AG08395 (cell line): ENCODE measurements around the gene FBLN5.
"Not testable (repeated sequence)": the region's sequence is repeated elsewhere in the genome, so short reads cannot be mapped to it uniquely, and the experiment has no call there.

Experiments
- DNase-seq: peaks from one replicate; pipeline ENCODE4 v3.0.0; 2012; ENCODE audit warnings: mixed read lengths, low spot score

Gene FBLN5

DNA sequence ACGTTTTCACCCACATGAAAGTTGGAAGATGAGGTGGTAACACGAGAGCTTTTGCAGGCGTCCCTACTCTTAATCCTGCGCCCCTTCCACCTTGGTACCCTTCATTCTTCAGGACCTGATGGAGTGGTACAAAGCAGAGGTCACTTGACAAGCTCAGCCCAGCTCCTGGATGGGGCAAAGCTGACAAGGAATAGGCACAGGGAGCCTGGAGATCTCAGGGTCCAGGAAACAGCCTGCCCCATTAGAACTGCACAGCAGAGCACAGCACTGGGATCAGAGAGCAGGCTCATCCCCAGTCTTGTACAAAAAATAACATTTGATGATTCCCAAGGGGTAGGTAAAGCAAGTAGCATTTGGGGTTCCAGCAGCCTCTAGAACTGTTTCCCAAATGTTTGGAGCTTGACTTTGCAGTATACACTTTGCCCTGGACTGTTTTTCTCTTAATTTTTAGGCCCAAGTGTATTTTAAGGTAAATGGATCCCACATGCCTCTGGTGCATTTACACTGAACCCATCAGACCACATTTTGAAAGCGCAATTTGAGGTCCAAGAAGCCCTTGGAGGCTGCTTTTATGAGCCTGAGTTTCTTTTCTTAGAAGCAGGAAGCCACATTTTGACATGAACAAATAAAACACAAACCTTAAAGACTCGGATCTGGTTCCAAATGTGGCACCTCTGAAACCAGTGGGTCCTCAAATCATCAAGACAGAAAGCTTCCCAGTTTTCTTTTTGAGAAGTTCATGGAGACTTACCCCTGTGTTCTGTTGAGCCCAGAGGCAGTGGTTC lies 80.8 kb downstream of the FBLN5 start:
- no peak for DNase-seq

DNA sequence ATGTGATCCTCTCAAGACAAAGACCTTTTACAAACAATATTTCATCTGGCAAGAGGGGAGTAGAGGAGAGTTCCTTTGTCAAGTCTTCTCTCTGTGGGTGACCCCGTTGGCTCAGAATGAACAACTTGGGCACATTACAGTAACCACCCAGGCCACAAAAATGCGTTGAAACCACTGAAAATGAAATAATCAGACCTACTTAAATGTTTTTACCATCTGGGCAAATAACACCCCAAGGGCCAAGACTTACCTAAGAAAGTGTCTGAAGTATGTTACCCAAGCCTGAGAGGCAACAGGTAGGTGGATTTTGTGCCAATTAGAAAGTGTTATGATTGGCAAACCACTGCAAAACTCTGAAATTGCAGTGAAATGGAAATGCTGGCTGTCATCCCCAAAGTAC lies 81.4 kb downstream of the FBLN5 start:
- DNase-seq = peak; percentile 27

DNA sequence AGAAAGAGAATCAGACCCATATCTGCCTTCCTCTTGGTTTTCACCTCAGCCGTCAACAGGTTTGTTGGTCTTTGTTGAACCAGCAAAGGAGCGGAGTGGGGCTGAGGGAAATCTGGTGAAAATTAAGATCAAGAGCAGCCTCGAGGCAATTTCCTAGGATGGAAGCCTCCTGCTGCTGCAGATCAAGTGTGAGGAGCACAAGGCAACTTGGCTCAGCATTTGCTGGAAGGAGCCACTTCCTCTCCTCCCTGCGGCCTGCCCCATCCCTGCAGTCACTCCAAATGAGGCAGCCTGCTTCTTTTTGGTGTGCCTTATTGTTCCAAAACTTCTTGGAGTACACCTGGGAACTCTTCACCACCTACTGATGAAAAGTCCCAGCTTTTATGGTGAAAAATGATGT lies 85.1 kb downstream of the FBLN5 start:
- DNase-seq = no peak

- no peak for DNase-seq
Measured at GRCh38 chr14:91861091-91861490, 86.4 kb downstream of the FBLN5 start.

- no peak for DNase-seq
Measured at GRCh38 chr14:91860238-91860637, 87.3 kb downstream of the FBLN5 start.

GRCh38 chr14:91858536-91859275 lies 88.8 kb downstream of the FBLN5 start:
- peak; percentile 89 for DNase-seq

- DNase-seq = no peak
Measured at GRCh38 chr14:91857614-91858013, 89.9 kb downstream of the FBLN5 start.

- DNase-seq = no peak
Measured at GRCh38 chr14:91854327-91854934, 93.1 kb downstream of the FBLN5 start.

- no peak for DNase-seq
Measured at GRCh38 chr14:91851563-91851962, 95.9 kb downstream of the FBLN5 start.

GRCh38 chr14:91848504-91849001 lies 98.9 kb downstream of the FBLN5 start:
- no peak for DNase-seq

DNA sequence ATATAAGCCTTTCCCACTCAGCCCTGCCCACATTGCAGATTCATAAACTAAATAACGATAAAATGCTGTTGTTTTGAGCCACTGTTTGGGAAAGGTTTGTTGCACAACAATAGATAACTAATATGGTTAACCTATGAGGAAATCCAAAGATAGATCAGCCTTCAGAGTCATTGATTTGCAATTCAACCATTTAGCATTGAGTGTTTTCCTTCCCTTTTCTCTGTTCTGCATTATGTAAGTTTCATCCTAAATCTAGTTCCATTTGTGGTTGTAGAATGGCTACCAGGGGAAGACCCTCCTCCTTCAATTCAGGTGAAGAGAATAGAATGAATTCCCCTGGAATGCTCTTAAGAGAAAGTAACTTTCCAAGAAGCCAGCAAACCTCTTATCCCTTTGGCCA lies 99.8 kb downstream of the FBLN5 start:
- DNase-seq = no peak

DNA sequence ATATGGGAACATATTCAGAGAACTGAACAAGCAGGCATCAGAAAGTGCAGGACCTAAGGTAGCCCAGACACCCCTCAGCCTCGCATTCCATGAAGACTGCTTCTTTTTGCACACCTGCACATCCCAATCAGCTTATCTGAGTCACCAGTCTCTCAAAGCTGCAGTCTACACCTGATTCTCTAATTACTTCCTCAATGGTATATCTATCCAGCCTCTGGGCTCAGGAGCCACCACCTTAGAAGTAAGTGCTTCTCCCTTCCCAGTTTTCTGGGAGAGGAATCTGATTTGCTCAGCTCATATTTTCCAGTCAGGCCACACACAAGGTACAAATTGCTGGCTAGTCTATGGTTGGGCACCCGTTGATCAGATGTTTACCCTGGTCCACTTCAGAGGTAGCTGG lies 101.8 kb downstream of the FBLN5 start:
- no peak for DNase-seq

DNA sequence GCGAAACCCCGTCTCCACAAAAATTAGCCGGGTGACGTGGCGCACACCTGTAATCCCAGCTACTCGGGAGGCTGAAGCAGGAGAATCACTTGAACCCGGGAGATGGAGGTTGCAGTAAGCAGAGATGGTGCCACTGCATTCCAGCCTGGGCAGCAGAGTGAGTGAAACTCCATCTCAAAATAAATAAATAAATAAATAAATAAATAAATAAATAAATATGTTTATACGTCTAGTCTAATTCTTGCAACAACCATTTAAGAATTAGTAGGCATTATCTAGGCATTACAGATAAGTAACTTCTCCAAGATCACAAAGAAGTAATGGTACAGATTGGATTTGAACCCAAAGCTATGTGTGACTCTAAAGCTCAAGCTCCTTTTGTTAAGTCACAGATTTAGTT lies 102.4 kb downstream of the FBLN5 start:
- not testable (repeated sequence) for DNase-seq

DNA sequence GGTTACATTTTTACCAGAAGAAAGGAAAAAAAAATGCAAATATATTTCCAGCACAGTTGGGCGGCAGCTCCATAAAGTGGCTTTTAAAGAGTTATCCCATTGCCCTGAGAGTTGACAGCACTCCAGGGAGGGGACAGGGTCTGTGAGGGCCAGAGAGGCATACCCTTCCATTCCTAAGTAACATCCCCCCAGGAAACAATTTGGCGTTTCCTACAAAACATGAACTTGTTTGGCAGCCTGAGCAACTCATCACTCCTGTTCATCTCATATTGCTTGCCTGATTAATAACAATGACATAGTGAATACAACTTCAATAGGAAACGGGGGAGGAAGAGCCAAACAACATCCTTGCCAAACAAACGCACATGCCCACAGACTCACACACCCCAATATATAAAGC lies 103.5 kb downstream of the FBLN5 start:
- no peak for DNase-seq

DNA sequence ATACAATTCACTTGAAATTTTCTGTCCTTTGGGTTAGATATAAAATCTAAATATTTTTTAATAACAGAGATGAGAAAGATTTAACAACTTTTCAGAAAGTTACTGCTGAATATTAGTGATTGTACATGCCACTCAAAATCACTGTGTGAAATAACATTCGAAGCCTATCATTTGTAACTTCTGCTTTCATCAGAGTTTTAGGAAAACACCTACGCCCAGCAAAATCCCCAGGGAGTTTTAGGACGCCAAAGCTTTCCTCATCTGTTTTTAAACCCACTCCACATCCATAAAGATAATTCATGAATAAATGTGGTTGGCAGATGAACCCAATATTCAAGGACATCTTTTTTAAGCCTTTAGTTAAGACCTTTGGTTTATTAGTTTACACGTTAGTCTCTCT lies 104.1 kb downstream of the FBLN5 start:
- DNase-seq = no peak

GRCh38 chr14:91841065-91841464 lies 106.4 kb downstream of the FBLN5 start:
- no peak for DNase-seq

GRCh38 chr14:91839749-91840148 lies 107.7 kb downstream of the FBLN5 start:
- no peak for DNase-seq

DNA sequence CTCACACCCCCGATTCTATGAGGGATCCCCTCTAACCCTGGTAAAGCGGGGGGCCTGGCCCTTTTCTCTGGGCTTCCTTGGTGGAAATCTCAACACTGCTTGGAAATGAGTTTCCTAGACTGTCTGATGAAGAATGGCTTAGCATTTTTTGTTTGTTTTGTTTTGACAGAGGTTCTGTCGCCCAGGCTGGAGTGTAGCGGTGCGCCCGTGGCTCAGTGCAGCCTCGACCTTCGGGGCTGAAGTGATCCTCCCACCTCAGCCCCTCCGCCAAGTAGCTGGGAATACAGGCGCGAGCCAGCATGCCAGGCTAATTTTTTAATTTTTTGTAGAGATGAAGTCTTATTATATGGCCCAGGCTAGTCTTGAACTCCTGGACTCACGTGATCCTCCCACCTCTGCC lies 110.4 kb downstream of the FBLN5 start:
- no peak for DNase-seq

DNA sequence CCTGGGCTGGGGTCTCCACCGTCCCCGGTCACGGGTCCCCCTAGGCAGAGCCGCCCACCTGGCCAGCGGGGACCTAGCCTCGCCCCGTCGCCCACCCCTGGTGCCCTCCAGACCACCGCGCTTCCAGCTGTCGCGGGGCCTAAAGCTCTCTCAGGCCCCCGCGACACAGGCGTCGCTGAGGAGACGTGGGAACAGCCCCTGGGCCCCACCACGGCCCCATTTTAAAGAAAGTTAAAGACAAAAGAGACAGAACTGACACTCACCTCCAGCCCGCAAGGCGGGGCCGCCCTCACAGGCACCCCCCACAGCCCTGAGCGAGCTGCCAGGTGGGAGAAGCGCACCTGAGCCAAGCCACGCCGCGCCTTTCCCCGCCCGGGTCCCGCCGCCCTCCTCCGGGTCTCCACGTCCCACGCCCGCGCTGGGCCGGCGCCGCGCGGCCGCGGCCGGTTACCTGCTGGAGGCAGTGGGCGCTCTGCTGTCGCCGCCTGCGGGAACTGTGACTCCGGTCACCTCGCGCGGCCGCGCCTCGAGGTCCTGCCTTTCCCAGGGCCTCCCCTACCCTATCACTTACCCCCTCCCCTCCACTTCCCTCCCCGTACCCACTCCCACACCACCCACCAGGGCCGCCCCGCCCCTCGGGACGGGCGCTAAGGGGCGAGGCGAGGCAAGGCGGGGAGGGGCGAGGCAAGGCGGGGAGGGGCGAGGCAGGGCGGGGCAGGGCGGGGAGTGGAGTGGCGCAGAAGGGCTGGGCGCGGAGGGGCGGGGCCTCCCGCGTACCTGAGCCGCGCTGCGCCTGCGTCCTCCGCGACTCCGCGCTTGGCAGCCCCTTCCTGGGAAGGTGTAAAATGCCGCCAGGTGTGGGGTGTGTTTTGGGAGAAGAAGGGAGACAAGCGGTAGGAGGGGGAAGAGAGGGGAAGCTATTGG lies 111.3 kb downstream of the FBLN5 start:
- DNase-seq = no peak

DNA sequence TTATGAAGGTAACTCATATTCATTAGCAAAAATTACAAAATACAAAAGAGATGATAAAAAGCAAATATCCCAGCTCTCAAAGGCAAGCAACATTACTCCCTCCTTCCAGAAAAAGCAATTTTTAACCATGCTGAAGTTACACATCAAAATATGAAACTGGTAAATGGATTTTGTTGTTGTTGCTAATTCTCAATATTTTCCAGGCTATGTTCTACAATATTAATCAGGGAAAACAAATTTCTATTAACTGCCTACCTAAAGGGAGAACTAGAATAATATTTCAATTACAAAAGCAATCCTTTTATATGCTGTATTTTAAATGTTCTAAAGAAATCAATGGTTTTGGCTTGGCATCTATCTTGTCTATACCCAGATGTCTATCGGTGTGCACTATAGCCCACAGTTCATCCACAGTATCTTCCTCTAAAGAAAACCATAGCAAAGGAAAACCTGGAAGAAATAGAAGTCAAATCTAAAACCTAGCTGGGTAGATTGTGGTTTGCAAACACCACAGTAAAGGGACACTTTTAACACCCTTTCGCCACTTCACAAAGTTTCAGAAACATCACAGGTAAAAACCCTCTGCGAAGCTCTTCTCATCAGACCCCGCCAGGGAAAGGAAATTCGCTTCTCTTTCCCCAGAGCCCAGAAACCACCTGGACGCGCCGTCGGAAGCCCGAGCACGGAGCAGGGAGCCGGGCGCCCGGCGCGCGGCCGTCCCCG lies 112.1 kb downstream of the FBLN5 start:
- DNase-seq = no peak

- DNase-seq = no peak
Measured at GRCh38 chr14:91834571-91834970, 112.9 kb downstream of the FBLN5 start.
